Measurements from ENCODE around the gene ATXN7L3. TPM values are rescaled to one million over a fixed set of nuclear protein-coding genes. Genes with fewer than 3 reads are reported as not detected.

ATXN7L3 gene
- total RNA-seq, 1 experiment from 2014 or later = 86.7 TPM

DNA sequence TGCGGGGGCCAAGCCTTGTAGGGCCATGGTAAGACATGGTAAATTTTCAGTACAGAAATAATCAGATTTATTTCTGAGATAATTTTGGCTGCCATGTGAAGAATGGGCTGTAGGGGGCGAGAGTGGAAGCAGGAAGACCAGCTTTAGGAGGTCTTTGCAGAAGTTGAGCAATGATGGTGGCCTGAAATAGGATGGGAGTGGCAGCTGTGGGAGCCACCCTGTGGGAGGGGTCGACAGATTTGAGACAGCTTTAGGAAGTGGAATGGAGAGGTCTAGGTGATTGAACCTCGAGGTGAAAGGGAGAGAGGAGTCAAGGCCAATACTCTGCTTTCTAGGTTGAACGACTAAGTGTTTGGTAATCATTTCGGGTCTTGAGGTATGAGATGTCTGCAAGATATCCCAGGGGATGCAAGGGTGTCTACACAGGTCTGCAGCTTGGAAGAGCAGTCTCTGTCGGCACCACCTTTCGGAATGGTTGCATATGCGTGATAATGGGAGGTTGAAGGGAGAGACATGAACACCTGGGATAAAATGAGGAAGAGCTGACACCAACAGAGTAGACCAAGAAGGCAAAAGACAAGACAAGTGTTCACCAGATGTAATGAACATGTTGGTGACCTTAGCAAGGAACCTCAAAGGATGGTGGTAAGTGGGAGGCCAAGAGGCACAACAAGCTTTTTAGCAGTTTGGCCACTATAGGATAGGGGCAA is 4.2 kb upstream of the ATXN7L3 start:
- DNase-seq (ENCODE audit: low read depth, low spot score) (no peak), ATAC-seq (no peak)
- Histone ChIP-seq H3K4me3 (replicated peaks in 1 of 2; ENCODE audit: low read depth in 1 of 2, low read length in 2 of 2) (peak overlapping the region in 1 of 2 experiments; percentile 10; a peak in 1 of 4 replicates), H3K9me3 (ENCODE audit: control insufficient read depth in 1 of 2, insufficient read depth in 1 of 2, low read depth in 1 of 2, low read length in 2 of 2) (no peaks in the 10 kb centered on the region), H3K4me2 (ENCODE audit: low read length) (peak overlapping the region; percentile 50), H3K27ac (ENCODE audit: low read depth, low read length) (peak overlapping the region; percentile 71), H4K20me1 (ENCODE audit: insufficient read depth) (no peaks in the 10 kb centered on the region), H2AFZ (ENCODE audit: low read depth, low read length, poor library complexity, severe bottlenecking) (no peak overlapping the region), H3K79me2 (ENCODE audit: insufficient read depth, low read length) (peaks cover 6% of the 10 kb centered on the region), H3K9me2 (ENCODE audit: insufficient read depth) (no peaks in the 10 kb centered on the region), H3K4me1 (ENCODE audit: control insufficient read depth in 1 of 2, insufficient read depth in 2 of 2, low read length in 2 of 2) (peaks cover 44 to 66% of the 10 kb centered on the region in 2 experiments), H3K36me3 (ENCODE audit: control insufficient read depth in 1 of 2, insufficient read depth in 2 of 2, low read length in 2 of 2) (peaks cover 6 to 15% of the 10 kb centered on the region in 2 experiments; a peak in 3 of 4 replicates), H3K9ac (ENCODE audit: low read length) (0 out of 2 replicates have a peak overlapping the region, but pooled peaks have one; percentile 1), H3K27me3 (ENCODE audit: insufficient read depth, low read length) (no peaks in the 10 kb centered on the region)
- TF ChIP-seq FOSL1 (IDR thresholded peaks at IDR 0.05; ENCODE audit: low read depth) (no peak), RAD21 (IDR thresholded peaks at IDR 0.05; ENCODE audit: low read depth) (peak; percentile 55)
- TF ChIP-seq, protein P1, sequence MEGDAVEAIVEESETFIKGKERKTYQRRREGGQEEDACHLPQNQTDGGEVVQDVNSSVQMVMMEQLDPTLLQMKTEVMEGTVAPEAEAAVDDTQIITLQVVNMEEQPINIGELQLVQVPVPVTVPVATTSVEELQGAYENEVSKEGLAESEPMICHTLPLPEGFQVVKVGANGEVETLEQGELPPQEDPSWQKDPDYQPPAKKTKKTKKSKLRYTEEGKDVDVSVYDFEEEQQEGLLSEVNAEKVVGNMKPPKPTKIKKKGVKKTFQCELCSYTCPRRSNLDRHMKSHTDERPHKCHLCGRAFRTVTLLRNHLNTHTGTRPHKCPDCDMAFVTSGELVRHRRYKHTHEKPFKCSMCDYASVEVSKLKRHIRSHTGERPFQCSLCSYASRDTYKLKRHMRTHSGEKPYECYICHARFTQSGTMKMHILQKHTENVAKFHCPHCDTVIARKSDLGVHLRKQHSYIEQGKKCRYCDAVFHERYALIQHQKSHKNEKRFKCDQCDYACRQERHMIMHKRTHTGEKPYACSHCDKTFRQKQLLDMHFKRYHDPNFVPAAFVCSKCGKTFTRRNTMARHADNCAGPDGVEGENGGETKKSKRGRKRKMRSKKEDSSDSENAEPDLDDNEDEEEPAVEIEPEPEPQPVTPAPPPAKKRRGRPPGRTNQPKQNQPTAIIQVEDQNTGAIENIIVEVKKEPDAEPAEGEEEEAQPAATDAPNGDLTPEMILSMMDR (IDR thresholded peaks at IDR 0.05 in 2 of 3, conservative IDR thresholded peaks at IDR 0.05 in 1 of 3; ENCODE audit: borderline replicate concordance in 1 of 3, insufficient read depth in 1 of 3, low read depth in 2 of 3, low read length in 2 of 3) = peak; percentile 49 to 82 (median 75); a peak in 5 of 6 replicates
- TF ChIP-seq, protein P2, sequence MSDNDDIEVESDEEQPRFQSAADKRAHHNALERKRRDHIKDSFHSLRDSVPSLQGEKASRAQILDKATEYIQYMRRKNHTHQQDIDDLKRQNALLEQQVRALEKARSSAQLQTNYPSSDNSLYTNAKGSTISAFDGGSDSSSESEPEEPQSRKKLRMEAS (IDR thresholded peaks at IDR 0.05) = peak; percentile 10; the same call in 1 of the 2 replicates
- ChIA-PET CTCF (interaction anchor here (0.7 to 3.0 kb wide), 10 partner anchors 14 to 146 kb away, joined by 3 to 17 read pairs (median 4); partner anchors contain the start of gene GRN), RAD21 (ENCODE audit: low non-redundant PET in 1 of 2, low total read pairs in 2 of 2, uncharacterized antibody in 2 of 2, unreplicated experiment in 2 of 2) (interaction anchor here in 1 of 2 experiments (0.6 kb wide), 1 partner anchor 329 kb away, joined by 3 read pairs; no protein-coding TSS in a partner anchor), POLR2A (interaction anchor here (1.0 to 1.3 kb wide), 2 partner anchors 127 to 142 kb away, joined by 3 to 4 read pairs; no protein-coding TSS in a partner anchor)
- intact Hi-C loops (cut with micrococcal nuclease) = no loop called here
- BruUV-seq (replicated peaks) = no TSS peak
